Body of pancreas (tissue), 4 donors: ENCODE results near the gene FAU. TPM values are rescaled to one million over a fixed set of nuclear protein-coding genes. Genes with fewer than 3 reads are reported as not detected.

Experiments used
- ATAC-seq: fragments of 150-250 bp; one replicate; pipeline ENCODE4 v1.9.1; 2016
- DNase-seq, 4 donors: peaks; one replicate each; pipeline ENCODE4 v3.0.0-alpha.2; 2019
- H3K27ac ChIP-seq, 4 donors: fragments of 200-600 bp; sonication (generic); 1 replicate in 3 of 4; 2 replicates in 1 of 4; pipeline versions ENCODE4 v1.5.1 to v1.6.1; 2016 to 2019; ENCODE audit warnings: mild to moderate bottlenecking in 1 of 4, mixed read lengths in 1 of 4, moderate library complexity in 1 of 4
- H3K27me3 ChIP-seq, 2 donors: fragments of 200-600 bp; sonication (generic); one replicate each; pipeline ENCODE4 v1.6.0; 2016; ENCODE audit warnings: mild to moderate bottlenecking in 1 of 2
- H3K36me3 ChIP-seq, 2 donors: fragments of 200-600 bp; sonication (generic); replicated peaks in 1 of 2; 2 replicates each; pipeline ENCODE4 v1.5.1; 2016; ENCODE audit warnings: low read depth in 2 of 2; ENCODE audit not compliant: insufficient read depth in 1 of 2
- H3K4me1 ChIP-seq: fragments of 200-600 bp; sonication (generic); one replicate; pipeline ENCODE4 v1.6.0; 2016
- H3K4me3 ChIP-seq, 2 donors: fragments of 200-600 bp; sonication (generic); 1 replicate in 1 of 2; 2 replicates in 1 of 2; pipeline ENCODE4 v1.5.1; 2016 to 2019
- H3K9me3 ChIP-seq, 3 donors: fragments of 200-600 bp; sonication (generic); 1 replicate in 2 of 3; 2 replicates in 1 of 3; pipeline ENCODE4 v1.5.1; 2016
- POLR2A ChIP-seq, 3 donors: fragments of 450-650 bp; IDR thresholded peaks; one replicate each; pipeline ENCODE4 v1.6.1; 2016; ENCODE audit warnings: antibody characterized with exemption in 3 of 3, mild to moderate bottlenecking in 2 of 3
- WGBS, 2 donors: methylation state at CpG; one replicate each; pipeline ENCODE4 v1.1.5; 2017; 5-methylcytosine and 5-hydroxymethylcytosine counted together
- intact Hi-C: fragments of 100-400 bp; cut with DNase I; formaldehyde crosslinking; loops from one replicate; pipeline ENCODE4 v1.15.1; 2023
- total RNA-seq, 2 donors: library from RNA; depleted of rRNA; stranded (reverse); fragments of >200 nt; gene quantifications; one replicate each; pipeline ENCODE4 v1.1.0, GENCODE V29; 2016
- TF ChIP-seq, protein P1 (sequence below), 7 experiments: fragments of 450-650 bp in 4 of 7; fragments of 200-600 bp in 3 of 7; sonication (generic) in 3 of 7; IDR thresholded peaks; one replicate each; pipeline ENCODE4 v1.5.1; 2016 to 2019; ENCODE audit warnings: antibody characterized with exemption in 7 of 7

FAU gene
- total RNA-seq, 2 donors from 2014 or later, result 1,320 to 1,355 TPM

DNA sequence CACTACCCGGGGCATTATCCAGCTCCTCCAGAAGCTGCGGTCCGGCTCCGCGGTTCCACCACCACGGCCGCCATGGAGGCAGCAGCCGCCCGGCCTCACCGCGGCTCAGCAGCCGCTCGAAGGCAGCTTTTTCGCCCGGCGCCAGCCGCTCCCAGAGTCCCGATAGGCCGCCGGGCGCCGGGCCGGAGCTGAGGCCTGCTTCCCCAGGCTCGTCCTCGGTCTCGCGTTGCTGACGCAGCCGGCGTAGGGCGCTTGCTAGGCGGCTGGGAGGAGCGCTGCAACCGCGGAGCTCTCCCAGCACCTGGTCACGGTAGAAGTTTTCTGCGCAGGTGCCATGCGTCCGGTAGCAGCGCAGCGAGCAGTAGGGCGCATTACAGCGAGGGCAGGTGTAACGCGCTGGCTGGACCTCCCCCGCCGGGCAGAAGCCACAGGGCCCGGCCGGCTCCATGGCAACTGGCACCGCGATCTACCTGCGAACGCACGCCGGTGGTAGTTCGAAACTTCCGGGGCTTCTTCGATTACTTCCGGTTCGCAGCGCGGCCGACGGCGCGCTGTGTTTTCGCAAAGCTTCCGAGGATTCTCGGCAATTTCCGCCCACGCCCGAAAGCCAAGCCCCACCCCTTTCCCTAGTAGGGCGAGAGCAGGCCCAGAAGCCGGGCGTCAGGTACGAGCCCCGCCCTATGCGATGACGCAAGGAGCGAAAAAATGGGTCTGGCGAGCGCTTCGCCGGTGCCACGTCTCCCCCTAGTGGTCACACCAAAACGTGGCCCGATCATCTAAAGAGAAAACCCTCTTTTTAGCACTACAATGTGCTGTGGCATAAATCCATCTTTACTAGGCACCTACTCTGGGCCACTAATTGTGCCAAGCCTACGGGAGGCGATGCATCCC lies 4.5 kb downstream of the FAU start, which contains the start of gene ZNHIT2:
Gene ZNHIT2 (minus strand): TSS at position 496 of the 891 bp plus-strand sequence. CDS start 48 bp downstream, at position 448.
- TF ChIP-seq, protein P1, sequence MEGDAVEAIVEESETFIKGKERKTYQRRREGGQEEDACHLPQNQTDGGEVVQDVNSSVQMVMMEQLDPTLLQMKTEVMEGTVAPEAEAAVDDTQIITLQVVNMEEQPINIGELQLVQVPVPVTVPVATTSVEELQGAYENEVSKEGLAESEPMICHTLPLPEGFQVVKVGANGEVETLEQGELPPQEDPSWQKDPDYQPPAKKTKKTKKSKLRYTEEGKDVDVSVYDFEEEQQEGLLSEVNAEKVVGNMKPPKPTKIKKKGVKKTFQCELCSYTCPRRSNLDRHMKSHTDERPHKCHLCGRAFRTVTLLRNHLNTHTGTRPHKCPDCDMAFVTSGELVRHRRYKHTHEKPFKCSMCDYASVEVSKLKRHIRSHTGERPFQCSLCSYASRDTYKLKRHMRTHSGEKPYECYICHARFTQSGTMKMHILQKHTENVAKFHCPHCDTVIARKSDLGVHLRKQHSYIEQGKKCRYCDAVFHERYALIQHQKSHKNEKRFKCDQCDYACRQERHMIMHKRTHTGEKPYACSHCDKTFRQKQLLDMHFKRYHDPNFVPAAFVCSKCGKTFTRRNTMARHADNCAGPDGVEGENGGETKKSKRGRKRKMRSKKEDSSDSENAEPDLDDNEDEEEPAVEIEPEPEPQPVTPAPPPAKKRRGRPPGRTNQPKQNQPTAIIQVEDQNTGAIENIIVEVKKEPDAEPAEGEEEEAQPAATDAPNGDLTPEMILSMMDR (IDR thresholded peaks at IDR 0.05), result peak; percentile 90 to 99 (median 97)
- TF ChIP-seq POLR2A (IDR thresholded peaks at IDR 0.05), result peak; percentile 73 to 92 (median 90)
- ATAC-seq (peak; percentile 83), DNase-seq (peak; percentile 100)
- H3K27ac ChIP-seq, result peak within 1 kb of the TSS; percentile 71 to 96 (median 91)
- H3K4me3 ChIP-seq, result peak within 1 kb of the TSS; percentile 52 to 69
- no peaks in the 10 kb centered on the region for H3K9me3 ChIP-seq
- intact Hi-C loops, result no loop called here
- no peaks in the 10 kb centered on the region for H3K27me3 ChIP-seq
- peaks cover 0 to 7% of the 10 kb centered on the region in 2 donors for H3K36me3 ChIP-seq
- peaks cover 61% of the 10 kb centered on the region for H3K4me1 ChIP-seq
- 0% methylated on average over 18 to 87 of the region's 89 CpGs for whole genome bisulfite sequencing, 2 donors

DNA sequence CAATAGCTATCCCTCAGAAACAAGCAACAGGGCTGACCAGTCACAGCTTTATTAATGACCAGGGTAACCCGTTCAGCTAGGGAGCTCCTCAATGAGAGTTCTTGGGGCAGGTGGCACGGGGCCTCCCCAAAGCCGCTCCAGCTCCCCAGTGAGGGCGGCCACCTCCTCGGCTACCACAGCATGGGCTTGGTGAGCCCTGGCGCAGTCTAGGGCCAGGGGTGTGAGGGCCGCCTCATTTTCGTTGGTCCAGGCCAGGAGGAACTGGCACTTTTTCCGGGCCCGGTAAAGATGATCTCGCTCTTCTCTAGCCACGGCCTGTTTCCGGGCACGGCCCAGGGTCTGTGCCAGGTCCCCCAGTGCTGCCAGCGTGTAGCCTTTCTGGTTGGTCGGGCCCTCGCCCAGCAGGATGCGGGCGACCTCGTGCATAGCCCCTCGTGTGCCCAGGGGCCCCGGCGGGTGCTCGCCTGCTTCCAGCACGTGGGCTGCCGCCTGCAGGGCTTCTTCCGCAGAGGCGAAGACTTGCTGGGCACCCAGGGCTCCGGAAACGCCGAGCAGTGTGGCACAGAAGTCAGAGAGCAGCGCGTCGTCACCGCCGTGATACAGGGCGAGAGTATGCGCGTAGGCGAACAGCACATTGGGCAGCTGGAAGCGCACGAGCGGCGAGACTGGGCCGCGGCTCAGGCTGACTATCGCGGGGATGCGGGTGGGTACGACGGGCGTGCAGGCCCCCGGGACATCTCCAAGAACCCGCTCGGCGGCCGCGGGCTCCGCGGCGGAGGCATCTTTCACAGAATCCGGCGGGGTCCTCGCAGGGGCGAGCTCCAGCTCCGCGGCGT lies 5.3 kb downstream of the FAU start:
- TF ChIP-seq, protein P1 (IDR thresholded peaks at IDR 0.05), result no peak
- no peak for TF ChIP-seq POLR2A (IDR thresholded peaks at IDR 0.05)
- H3K4me3 ChIP-seq, result peak overlapping the region; percentile 52 to 69
- no peaks in the 10 kb centered on the region for H3K9me3 ChIP-seq
- peak overlapping the region; percentile 71 to 96 (median 91) for H3K27ac ChIP-seq
- H3K27me3 ChIP-seq, result no peaks in the 10 kb centered on the region
- 0 to 12% methylated on average over 2 to 68 of the region's 68 CpGs for WGBS, 2 donors
- H3K4me1 ChIP-seq, result peaks cover 65% of the 10 kb centered on the region
- peak in 3 of 4 donors; percentile 47 to 64 (median 54) for DNase-seq
- ATAC-seq, result no peak
- H3K36me3 ChIP-seq, result peaks cover 0 to 7% of the 10 kb centered on the region in 2 donors
- intact Hi-C loops, result no loop called here

- ATAC-seq (no peak), DNase-seq (peak in 1 of 4 donors; percentile 7)
- H3K4me1 ChIP-seq, result peaks cover 66% of the 10 kb centered on the region
- WGBS, 2 donors, result 90 to 98% methylated on average over 5 to 21 of the region's 21 CpGs
- no peaks in the 10 kb centered on the region for H3K27me3 ChIP-seq
- no peaks in the 10 kb centered on the region for H3K9me3 ChIP-seq
- no peak overlapping the region for H3K4me3 ChIP-seq
- peak overlapping the region in 2 of 4 donors; percentile 92 to 94 for H3K27ac ChIP-seq
- intact Hi-C loops, result no loop called here
- no peak for TF ChIP-seq POLR2A (IDR thresholded peaks at IDR 0.05)
- TF ChIP-seq, protein P1 (IDR thresholded peaks at IDR 0.05), result no peak
- peaks cover 0 to 7% of the 10 kb centered on the region in 2 donors for H3K36me3 ChIP-seq
Measured at GRCh38 chr11:65115361-65116082, 6.4 kb downstream of the FAU start.

DNA sequence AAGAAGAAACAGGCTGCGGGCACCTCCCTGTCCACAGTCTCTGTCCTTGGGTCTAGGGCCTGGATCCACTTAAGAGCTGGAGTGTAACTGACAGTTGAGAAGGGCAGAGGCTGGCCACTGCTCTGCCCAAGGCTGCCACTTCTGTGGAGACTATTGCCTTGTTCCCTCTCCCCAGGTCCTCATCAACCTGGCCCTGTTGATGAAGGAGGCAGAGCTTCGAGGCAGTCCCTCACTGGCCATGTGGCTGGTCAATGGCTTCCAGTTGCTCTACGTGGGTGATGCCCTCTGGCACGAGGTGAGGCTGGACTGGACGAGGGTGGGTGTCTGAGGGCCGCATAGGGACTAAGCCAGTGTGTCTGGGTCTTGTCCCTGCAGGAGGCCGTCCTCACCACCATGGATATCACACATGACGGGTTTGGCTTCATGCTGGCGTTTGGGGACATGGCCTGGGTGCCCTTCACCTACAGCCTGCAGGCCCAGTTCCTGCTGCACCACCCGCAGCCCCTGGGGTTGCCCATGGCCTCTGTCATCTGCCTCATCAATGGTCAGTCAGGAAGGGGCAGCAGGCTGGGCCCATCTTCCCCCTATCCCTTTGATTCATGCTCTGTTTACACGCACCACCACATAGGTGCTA lies 7.3 kb downstream of the FAU start:
- no peak for TF ChIP-seq POLR2A (IDR thresholded peaks at IDR 0.05)
- TF ChIP-seq, protein P1 (IDR thresholded peaks at IDR 0.05), result no peak
- H3K4me1 ChIP-seq, result peaks cover 66% of the 10 kb centered on the region
- no peaks in the 10 kb centered on the region for H3K27me3 ChIP-seq
- WGBS, 2 donors, result 85 to 89% methylated on average over 9 to 11 of the region's 11 CpGs
- ATAC-seq (no peak), DNase-seq (peak in 1 of 4 donors; percentile 4)
- H3K4me3 ChIP-seq, result no peak overlapping the region
- H3K27ac ChIP-seq, result peak overlapping the region; percentile 35 to 93 (median 88)
- no peaks in the 10 kb centered on the region for H3K9me3 ChIP-seq
- intact Hi-C loops, result no loop called here
- peaks cover 0 to 5% of the 10 kb centered on the region in 2 donors for H3K36me3 ChIP-seq
